Measurements from ENCODE around the gene SEMA6D. TPM values are rescaled to one million over a fixed set of nuclear protein-coding genes. Genes with fewer than 3 reads are reported as not detected.

SEMA6D gene
- total RNA-seq, 1 experiment from 2014 or later, result 15.8 TPM

DNA sequence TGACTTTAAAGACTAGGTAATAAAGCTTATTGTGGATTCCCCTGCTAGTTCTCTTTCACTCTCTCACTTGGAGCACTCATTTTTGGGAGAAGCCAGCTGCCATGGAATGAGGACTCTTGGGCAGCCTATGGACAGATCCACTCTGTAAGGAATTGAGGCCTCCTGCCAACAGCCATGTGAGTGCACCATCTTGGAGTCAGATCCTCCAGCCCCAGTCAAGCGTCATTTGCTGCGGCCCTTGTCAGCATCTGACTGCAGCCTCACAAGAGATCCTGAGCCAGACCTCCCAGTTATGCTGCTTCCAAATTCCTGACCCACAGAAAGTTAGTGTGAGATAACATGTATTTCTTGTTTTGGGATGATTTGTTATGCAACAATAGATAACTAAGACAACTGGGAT lies 101.9 kb downstream of the SEMA6D start:
- H3K9ac ChIP-seq (ENCODE audit: extremely low read depth, insufficient read length, low read length), result no peak overlapping the region

More for the DNA sequence above, 101.9 kb downstream of the SEMA6D start:
- Histone ChIP-seq H4K5ac (ENCODE audit: insufficient read length, low read depth, low read length) (no peak overlapping the region), H2BK20ac (ENCODE audit: low read depth, low read length, poor library complexity, severe bottlenecking) (no peak overlapping the region), H3K9me3 (ENCODE audit: control insufficient read depth, low read depth, low read length) (no peaks in the 10 kb centered on the region), H3K56ac (ENCODE audit: insufficient read length, low read depth, low read length) (no peak overlapping the region), H3K79me2 (ENCODE audit: insufficient read depth, low read length) (no peaks in the 10 kb centered on the region), H3K14ac (ENCODE audit: insufficient read depth, low read length) (no peak overlapping the region), H4K8ac (replicated peaks; ENCODE audit: insufficient read length, low read depth, low read length) (no peak overlapping the region), H2BK5ac (ENCODE audit: insufficient read length, low read length) (no peak overlapping the region), H3K23ac (ENCODE audit: insufficient read length, low read depth, low read length) (no peak overlapping the region), H3K4ac (ENCODE audit: low read depth, low read length) (no peak overlapping the region), H3K18ac (ENCODE audit: insufficient read length, low read depth, low read length) (no peak overlapping the region), H2BK12ac (ENCODE audit: insufficient read length, low read depth, low read length) (no peak overlapping the region), H3K4me2 (ENCODE audit: insufficient read depth, insufficient read length, low read length) (no peak overlapping the region), H3K23me2 (ENCODE audit: insufficient read length, low read depth, low read length, poor library complexity, severe bottlenecking) (no peaks in the 10 kb centered on the region), H3K27me3 (ENCODE audit: insufficient read depth, low read length) (no peaks in the 10 kb centered on the region), H2BK120ac (ENCODE audit: low read depth, low read length, poor library complexity, severe bottlenecking) (no peak overlapping the region), H3K27ac (ENCODE audit: insufficient read length, low read depth, low read length) (no peak overlapping the region), H4K20me1 (ENCODE audit: control insufficient read depth, insufficient read depth, insufficient read length) (no peaks in the 10 kb centered on the region), H3T11ph (ENCODE audit: low read length) (no peak overlapping the region), H2BK15ac (ENCODE audit: low read depth, low read length) (no peak overlapping the region), H2AFZ (ENCODE audit: low read length) (no peak overlapping the region), H2AK5ac (ENCODE audit: insufficient read length, low read length) (no peak overlapping the region), H3K79me1 (ENCODE audit: insufficient read depth, low read depth, low read length, poor library complexity, severe bottlenecking) (no peaks in the 10 kb centered on the region), H3K4me1 (ENCODE audit: insufficient read depth, low read length) (peaks cover 5% of the 10 kb centered on the region; the same call in 1 of the 2 replicates), H4K91ac (ENCODE audit: insufficient read length, low read depth, low read length) (no peak overlapping the region)
- H3K4me1 Mint-ChIP-seq, result peaks cover 38 to 55% of the 10 kb centered on the region in 2 experiments
- H3K9me3 Mint-ChIP-seq, result no peaks in the 10 kb centered on the region; a peak in 1 of 5 replicates
- no peaks in the 10 kb centered on the region for H3K36me3 Mint-ChIP-seq (ENCODE audit: insufficient read depth in 1 of 3, low read depth in 3 of 3)
- no CpG with 5 or more reads among the region's 2 CpGs for WGBS (ENCODE audit: extremely low coverage, insufficient read length, low lambda C conversion rate)
- peaks cover 2% of the 10 kb centered on the region; the same call in 1 of the 2 replicates for H3K27me3 Mint-ChIP-seq (ENCODE audit: low read depth)
- H3K27ac Mint-ChIP-seq, result no peak overlapping the region
- H3K4me3 Mint-ChIP-seq, result no peak overlapping the region
- no peak for DNase-seq
- TF ChIP-seq, protein P1, sequence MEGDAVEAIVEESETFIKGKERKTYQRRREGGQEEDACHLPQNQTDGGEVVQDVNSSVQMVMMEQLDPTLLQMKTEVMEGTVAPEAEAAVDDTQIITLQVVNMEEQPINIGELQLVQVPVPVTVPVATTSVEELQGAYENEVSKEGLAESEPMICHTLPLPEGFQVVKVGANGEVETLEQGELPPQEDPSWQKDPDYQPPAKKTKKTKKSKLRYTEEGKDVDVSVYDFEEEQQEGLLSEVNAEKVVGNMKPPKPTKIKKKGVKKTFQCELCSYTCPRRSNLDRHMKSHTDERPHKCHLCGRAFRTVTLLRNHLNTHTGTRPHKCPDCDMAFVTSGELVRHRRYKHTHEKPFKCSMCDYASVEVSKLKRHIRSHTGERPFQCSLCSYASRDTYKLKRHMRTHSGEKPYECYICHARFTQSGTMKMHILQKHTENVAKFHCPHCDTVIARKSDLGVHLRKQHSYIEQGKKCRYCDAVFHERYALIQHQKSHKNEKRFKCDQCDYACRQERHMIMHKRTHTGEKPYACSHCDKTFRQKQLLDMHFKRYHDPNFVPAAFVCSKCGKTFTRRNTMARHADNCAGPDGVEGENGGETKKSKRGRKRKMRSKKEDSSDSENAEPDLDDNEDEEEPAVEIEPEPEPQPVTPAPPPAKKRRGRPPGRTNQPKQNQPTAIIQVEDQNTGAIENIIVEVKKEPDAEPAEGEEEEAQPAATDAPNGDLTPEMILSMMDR (conservative IDR thresholded peaks at IDR 0.05), result no peak

All from H9 (cell line).